GM10266 (cell line): ENCODE results near the gene CNIH1.

Experiments used
- DNase-seq: peaks from one replicate; pipeline ENCODE4 v3.0.0; 2012; ENCODE audit errors: extremely low spot score
- CTCF ChIP-seq: IDR thresholded peaks from 2 replicates; pipeline ENCODE4 v1.5.1; 2012; ENCODE audit warnings: mild to moderate bottlenecking, low read depth; ENCODE audit not compliant: control insufficient read depth, insufficient read depth; ENCODE audit errors: missing control alignments

Gene CNIH1

DNA sequence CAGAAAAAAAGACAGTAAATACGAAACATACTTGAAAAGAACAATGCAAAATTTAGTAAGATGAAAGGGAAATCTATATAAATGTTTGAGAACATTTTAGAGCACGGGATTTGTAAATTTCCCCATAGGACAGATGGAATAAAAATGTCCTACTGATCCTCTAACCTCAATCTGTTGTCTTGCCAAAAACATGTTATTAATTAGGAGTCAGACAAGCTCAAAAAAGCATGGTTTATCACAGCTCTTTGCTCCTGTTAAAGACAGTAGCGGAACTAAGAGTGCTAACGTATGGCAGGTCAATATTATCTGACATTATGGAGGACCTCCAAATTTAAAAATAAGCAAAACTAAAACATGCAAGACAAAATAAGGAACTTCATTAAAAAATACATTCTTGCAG, 34.7 kb upstream of the CNIH1 start:
- no peak for DNase-seq
- TF ChIP-seq CTCF, result no peak

DNA sequence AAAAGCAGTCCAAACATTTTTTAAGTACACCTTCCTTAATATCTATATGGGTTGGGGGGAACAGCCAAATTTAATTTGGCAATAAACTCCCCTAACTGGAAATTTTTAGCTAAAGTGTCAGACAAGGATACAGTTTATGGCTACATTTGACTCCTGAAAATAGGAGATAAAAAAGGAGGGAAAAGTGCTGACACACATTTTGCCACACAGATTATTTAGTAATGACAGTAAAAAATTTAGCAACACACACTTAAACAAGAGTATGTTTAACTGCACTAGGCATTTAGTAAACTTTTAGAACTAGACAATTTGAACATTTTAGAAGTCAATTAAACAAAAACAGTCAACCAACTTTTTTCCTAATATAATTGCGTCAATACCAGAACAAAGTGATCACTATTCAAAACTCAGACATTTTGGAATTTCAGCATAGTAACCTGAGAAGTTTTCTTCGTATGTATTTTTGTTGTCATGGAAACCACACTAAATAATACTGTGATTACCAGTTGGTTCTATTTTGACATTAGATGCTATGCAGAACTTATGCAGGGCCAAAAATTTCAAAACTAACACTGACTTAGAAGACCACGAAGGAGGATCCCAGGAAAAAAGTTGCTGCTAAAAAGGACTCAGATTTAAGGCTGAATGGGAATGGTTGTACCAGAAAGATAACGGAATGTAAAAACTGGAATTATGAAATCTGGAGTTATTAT, 34.2 kb upstream of the CNIH1 start:
- TF ChIP-seq CTCF, result no peak

GRCh38 chr14:54474232-54474793, 33.1 kb upstream of the CNIH1 start:
- DNase-seq, result no peak

More for the DNA sequence above, 34.2 kb upstream of the CNIH1 start:
- no peak for DNase-seq

DNA sequence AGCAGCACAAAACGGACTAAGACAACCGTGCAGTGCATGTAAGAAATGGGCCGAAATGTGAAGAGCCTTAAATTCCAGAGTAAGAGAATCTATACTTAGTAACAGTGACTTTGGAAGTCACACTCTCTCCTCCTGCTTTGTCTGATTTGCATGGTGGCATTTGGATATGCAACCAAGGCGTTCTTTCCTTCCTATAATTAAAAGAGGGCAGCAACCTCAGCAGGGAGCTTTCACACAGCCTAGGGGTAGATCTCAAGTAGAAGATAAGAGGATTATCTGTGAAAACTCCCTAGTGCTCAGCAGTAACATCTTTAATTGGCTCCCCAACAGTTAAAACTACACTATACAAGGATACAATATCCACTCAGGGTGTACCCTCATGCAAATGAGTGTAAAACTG, 31.1 kb upstream of the CNIH1 start:
- no peak for TF ChIP-seq CTCF
- no peak for DNase-seq

More at GRCh38 chr14:54474232-54474793, 33.1 kb upstream of the CNIH1 start:
- no peak for TF ChIP-seq CTCF

- no peak for DNase-seq
- no peak for TF ChIP-seq CTCF
Observed at GRCh38 chr14:54471641-54472040, 30.5 kb upstream of the CNIH1 start.

DNA sequence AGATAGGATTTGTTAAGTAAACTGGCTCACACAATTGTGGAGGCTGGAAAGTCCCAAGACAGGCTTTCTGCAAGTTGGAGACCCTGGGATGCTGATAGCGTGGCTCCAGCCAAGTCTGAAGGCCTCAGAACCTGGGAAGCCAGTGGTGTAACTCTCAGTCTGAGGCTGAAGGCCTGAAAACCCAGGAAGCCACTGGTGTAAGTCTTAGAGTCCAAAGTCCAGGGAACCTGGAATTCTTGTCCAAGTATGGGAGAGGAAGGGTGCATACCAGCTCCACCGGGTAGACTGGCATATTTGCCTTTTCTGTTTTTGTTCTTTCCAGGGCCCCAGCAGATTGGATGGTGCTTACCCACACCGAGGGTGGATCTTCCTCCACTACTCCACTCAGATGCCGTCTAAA, 29.5 kb upstream of the CNIH1 start:
- DNase-seq, result no peak
- TF ChIP-seq CTCF, result no peak

- no peak for DNase-seq
- TF ChIP-seq CTCF, result no peak
Observed at GRCh38 chr14:54467280-54467679, 26.1 kb upstream of the CNIH1 start.
